WTC11 (cell line): ENCODE measurements around the gene NFKB1. TPM values are rescaled to one million over a fixed set of nuclear protein-coding genes. Genes with fewer than 3 reads are reported as not detected.

Experiments used
- ATAC-seq: fragments of 200-7000 bp; cut with Tn5 transposase; 2 replicates; pipeline ENCODE4 v1.10.0; 2021; ENCODE audit warnings: mild to moderate bottlenecking, moderate library complexity
- CTCF ChIA-PET: fragments of 300-600 bp; sonication (Branson Sonifier 250); formaldehyde crosslinking; loops from one replicate; lab custom pipeline; 2021; ENCODE audit warnings: antibody characterized with exemption; lab: Charles Lee
- POLR2A ChIA-PET: fragments of 350-600 bp; sonication (Branson Sonifier 250); formaldehyde crosslinking; loops from one replicate; lab custom pipeline; 2021; ENCODE audit warnings: antibody characterized with exemption; lab: Charles Lee
- DNase-seq: peaks from one replicate; pipeline ENCODE4 v3.0.0; 2021; ENCODE audit warnings: low spot score
- H3K27ac Mint-ChIP-seq: 2 replicates; pipeline ENCODE4 v1.8.0; 2021; ENCODE audit warnings: mixed read lengths
- H3K27me3 Mint-ChIP-seq: 2 replicates; pipeline ENCODE4 v1.8.0; 2021; ENCODE audit warnings: low read depth, mild to moderate bottlenecking, moderate library complexity, mixed read lengths
- H3K36me3 Mint-ChIP-seq: 2 replicates; pipeline ENCODE4 v1.8.0; 2021; ENCODE audit warnings: mixed read lengths
- H3K4me1 Mint-ChIP-seq: 2 replicates; pipeline ENCODE4 v1.8.0; 2022; ENCODE audit warnings: mixed read lengths
- H3K4me3 Mint-ChIP-seq: 2 replicates; pipeline ENCODE4 v1.8.0; 2021; ENCODE audit warnings: mild to moderate bottlenecking, moderate library complexity, mixed read lengths
- H3K9me3 Mint-ChIP-seq: 2 replicates; pipeline ENCODE4 v1.8.0; 2021; ENCODE audit warnings: mixed read lengths
- CBFB ChIP-seq: sonication (generic); formaldehyde crosslinking; IDR thresholded peaks from 2 replicates; pipeline ENCODE4 v1.8.1; 2022; ENCODE audit warnings: mild to moderate bottlenecking, low read depth, missing genetic modification reagents
- ELF4 ChIP-seq: sonication (generic); formaldehyde crosslinking; IDR thresholded peaks from 2 replicates; pipeline ENCODE4 v1.8.1; 2022; ENCODE audit warnings: low read depth, mild to moderate bottlenecking, moderate library complexity, missing genetic modification reagents
- ESRRA ChIP-seq: sonication (generic); formaldehyde crosslinking; IDR thresholded peaks from 2 replicates; pipeline ENCODE4 v1.8.1; 2022; ENCODE audit warnings: mild to moderate bottlenecking, missing genetic modification reagents, borderline replicate concordance
- FOXJ3 ChIP-seq: sonication (generic); formaldehyde crosslinking; IDR thresholded peaks from 2 replicates; pipeline ENCODE4 v1.9.0; 2021; ENCODE audit warnings: missing genetic modification reagents, mild to moderate bottlenecking, borderline replicate concordance
- NFATC4 ChIP-seq: fragments of 250-450 bp; sonication (Bioruptor Pico); IDR thresholded peaks from 2 replicates; pipeline ENCODE4 v1.9.0; 2021; ENCODE audit warnings: mild to moderate bottlenecking
- NR1H2 ChIP-seq: sonication (generic); formaldehyde crosslinking; IDR thresholded peaks from 2 replicates; pipeline ENCODE4 v1.9.0; 2021; ENCODE audit warnings: mild to moderate bottlenecking, moderate library complexity, missing genetic modification reagents
- NR3C1 ChIP-seq: sonication (generic); formaldehyde crosslinking; conservative IDR thresholded peaks from 2 replicates; pipeline ENCODE4 v1.8.1; 2023; ENCODE audit warnings: low read depth, mild to moderate bottlenecking, missing genetic modification reagents
- PRRX2 ChIP-seq: fragments of 250-450 bp; sonication (Bioruptor Pico); IDR thresholded peaks from 2 replicates; pipeline ENCODE4 v1.8.0; 2021; ENCODE audit warnings: mild to moderate bottlenecking
- RELA ChIP-seq: sonication (generic); formaldehyde crosslinking; IDR thresholded peaks from 2 replicates; pipeline ENCODE4 v1.8.1; 2022; ENCODE audit warnings: missing genetic modification reagents, mild to moderate bottlenecking, borderline replicate concordance
- SMAD4 ChIP-seq: sonication (generic); formaldehyde crosslinking; IDR thresholded peaks from 2 replicates; pipeline ENCODE4 v1.8.0; 2022; ENCODE audit warnings: mild to moderate bottlenecking, missing genetic modification reagents
- SOX15 ChIP-seq: fragments of 250-450 bp; sonication (Bioruptor Pico); IDR thresholded peaks from 2 replicates; pipeline ENCODE4 v1.9.0; 2021; ENCODE audit warnings: mild to moderate bottlenecking
- SP1 ChIP-seq: sonication (generic); formaldehyde crosslinking; conservative IDR thresholded peaks from 2 replicates; pipeline ENCODE4 v1.8.1; 2022; ENCODE audit warnings: missing genetic modification reagents
- TCF7 ChIP-seq: sonication (generic); formaldehyde crosslinking; IDR thresholded peaks from 2 replicates; pipeline ENCODE4 v1.8.0; 2022; ENCODE audit warnings: mild to moderate bottlenecking, low read depth, missing genetic modification reagents, moderate library complexity
- TEAD1 ChIP-seq: sonication (generic); formaldehyde crosslinking; IDR thresholded peaks from 2 replicates; pipeline ENCODE4 v1.8.0; 2022; ENCODE audit warnings: mild to moderate bottlenecking, missing genetic modification reagents
- TP53 ChIP-seq: sonication (generic); formaldehyde crosslinking; IDR thresholded peaks from 2 replicates; pipeline ENCODE4 v1.8.1; 2023; ENCODE audit warnings: mild to moderate bottlenecking, missing genetic modification reagents
- ZNF138 ChIP-seq: sonication (generic); formaldehyde crosslinking; conservative IDR thresholded peaks from 2 replicates; pipeline ENCODE4 v1.8.1; 2022; ENCODE audit warnings: mild to moderate bottlenecking, moderate library complexity, missing genetic modification reagents
- ZNF232 ChIP-seq: sonication (generic); formaldehyde crosslinking; IDR thresholded peaks from 2 replicates; pipeline ENCODE4 v1.8.0; 2022; ENCODE audit warnings: mild to moderate bottlenecking, missing genetic modification reagents
- ZNF263 ChIP-seq: sonication (generic); formaldehyde crosslinking; IDR thresholded peaks from 2 replicates; pipeline ENCODE4 v1.8.1; 2022; ENCODE audit warnings: low read depth, mild to moderate bottlenecking, moderate library complexity, missing genetic modification reagents
- ZNF317 ChIP-seq: sonication (generic); formaldehyde crosslinking; IDR thresholded peaks from 2 replicates; pipeline ENCODE4 v1.8.1; 2023; ENCODE audit warnings: low read depth, mild to moderate bottlenecking, moderate library complexity, missing genetic modification reagents, borderline replicate concordance
- ZNF396 ChIP-seq: fragments of 250-450 bp; sonication (Bioruptor Pico); IDR thresholded peaks from 2 replicates; pipeline ENCODE4 v1.8.0; 2021; ENCODE audit warnings: mild to moderate bottlenecking, moderate library complexity, borderline replicate concordance
- ZNF416 ChIP-seq: fragments of 250-450 bp; sonication (Bioruptor Pico); IDR thresholded peaks from 2 replicates; pipeline ENCODE4 v1.9.0; 2021; ENCODE audit warnings: mild to moderate bottlenecking, inconsistent platforms
- total RNA-seq: library from RNA; stranded (reverse); gene quantifications from 3 replicates; pipeline ENCODE4 v1.2.3, GENCODE V29; 2021
- TF ChIP-seq, protein P1 (sequence below): fragments of 250-450 bp; sonication (Bioruptor Pico); IDR thresholded peaks from 2 replicates; pipeline ENCODE4 v1.9.0; 2021; ENCODE audit warnings: mild to moderate bottlenecking, borderline replicate concordance
- TF ChIP-seq, protein P2 (sequence below): sonication (generic); formaldehyde crosslinking; conservative IDR thresholded peaks from 2 replicates; pipeline ENCODE4 v1.8.1; 2022; ENCODE audit warnings: mild to moderate bottlenecking, missing genetic modification reagents
- TF ChIP-seq, protein P3 (sequence below): sonication (generic); formaldehyde crosslinking; IDR thresholded peaks from 2 replicates; pipeline ENCODE4 v1.8.1; 2023; ENCODE audit warnings: mild to moderate bottlenecking, moderate library complexity, missing genetic modification reagents

The NFKB1 gene
- total RNA-seq, 1 experiment from 2014 or later, result 5.6 TPM

- TF ChIP-seq, protein P1, sequence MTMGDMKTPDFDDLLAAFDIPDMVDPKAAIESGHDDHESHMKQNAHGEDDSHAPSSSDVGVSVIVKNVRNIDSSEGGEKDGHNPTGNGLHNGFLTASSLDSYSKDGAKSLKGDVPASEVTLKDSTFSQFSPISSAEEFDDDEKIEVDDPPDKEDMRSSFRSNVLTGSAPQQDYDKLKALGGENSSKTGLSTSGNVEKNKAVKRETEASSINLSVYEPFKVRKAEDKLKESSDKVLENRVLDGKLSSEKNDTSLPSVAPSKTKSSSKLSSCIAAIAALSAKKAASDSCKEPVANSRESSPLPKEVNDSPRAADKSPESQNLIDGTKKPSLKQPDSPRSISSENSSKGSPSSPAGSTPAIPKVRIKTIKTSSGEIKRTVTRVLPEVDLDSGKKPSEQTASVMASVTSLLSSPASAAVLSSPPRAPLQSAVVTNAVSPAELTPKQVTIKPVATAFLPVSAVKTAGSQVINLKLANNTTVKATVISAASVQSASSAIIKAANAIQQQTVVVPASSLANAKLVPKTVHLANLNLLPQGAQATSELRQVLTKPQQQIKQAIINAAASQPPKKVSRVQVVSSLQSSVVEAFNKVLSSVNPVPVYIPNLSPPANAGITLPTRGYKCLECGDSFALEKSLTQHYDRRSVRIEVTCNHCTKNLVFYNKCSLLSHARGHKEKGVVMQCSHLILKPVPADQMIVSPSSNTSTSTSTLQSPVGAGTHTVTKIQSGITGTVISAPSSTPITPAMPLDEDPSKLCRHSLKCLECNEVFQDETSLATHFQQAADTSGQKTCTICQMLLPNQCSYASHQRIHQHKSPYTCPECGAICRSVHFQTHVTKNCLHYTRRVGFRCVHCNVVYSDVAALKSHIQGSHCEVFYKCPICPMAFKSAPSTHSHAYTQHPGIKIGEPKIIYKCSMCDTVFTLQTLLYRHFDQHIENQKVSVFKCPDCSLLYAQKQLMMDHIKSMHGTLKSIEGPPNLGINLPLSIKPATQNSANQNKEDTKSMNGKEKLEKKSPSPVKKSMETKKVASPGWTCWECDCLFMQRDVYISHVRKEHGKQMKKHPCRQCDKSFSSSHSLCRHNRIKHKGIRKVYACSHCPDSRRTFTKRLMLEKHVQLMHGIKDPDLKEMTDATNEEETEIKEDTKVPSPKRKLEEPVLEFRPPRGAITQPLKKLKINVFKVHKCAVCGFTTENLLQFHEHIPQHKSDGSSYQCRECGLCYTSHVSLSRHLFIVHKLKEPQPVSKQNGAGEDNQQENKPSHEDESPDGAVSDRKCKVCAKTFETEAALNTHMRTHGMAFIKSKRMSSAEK (CRISPR knock-in tag), result no peak
- no peak for TF ChIP-seq RELA (CRISPR knock-in tag)
- no peak for TF ChIP-seq SP1
- no peak for TF ChIP-seq SOX15 (CRISPR knock-in tag)
- no peak for TF ChIP-seq ZNF263 (CRISPR knock-in tag)
- TF ChIP-seq NR1H2, result no peak
- no peak for TF ChIP-seq ZNF232 (CRISPR knock-in tag)
- no peak for TF ChIP-seq TEAD1 (CRISPR knock-in tag)
- no peak for TF ChIP-seq ZNF317 (CRISPR knock-in tag)
- no peak for TF ChIP-seq ZNF416 (CRISPR knock-in tag)
- no peak for TF ChIP-seq ESRRA (CRISPR knock-in tag)
- TF ChIP-seq, protein P2, sequence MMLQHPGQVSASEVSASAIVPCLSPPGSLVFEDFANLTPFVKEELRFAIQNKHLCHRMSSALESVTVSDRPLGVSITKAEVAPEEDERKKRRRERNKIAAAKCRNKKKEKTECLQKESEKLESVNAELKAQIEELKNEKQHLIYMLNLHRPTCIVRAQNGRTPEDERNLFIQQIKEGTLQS (CRISPR knock-in tag), result no peak
- TF ChIP-seq PRRX2, result no peak
- no peak for TF ChIP-seq ZNF138 (CRISPR knock-in tag)
- no peak for TF ChIP-seq NFATC4
- no peak for TF ChIP-seq ZNF396 (CRISPR knock-in tag)
- TF ChIP-seq NR3C1 (CRISPR knock-in tag), result no peak
- no peak for TF ChIP-seq TCF7
- no peak overlapping the region for H3K4me3 Mint-ChIP-seq
- H3K36me3 Mint-ChIP-seq, result no peaks in the 10 kb centered on the region
- no peak overlapping the region for H3K27ac Mint-ChIP-seq
- H3K27me3 Mint-ChIP-seq, result no peaks in the 10 kb centered on the region
- H3K4me1 Mint-ChIP-seq, result peaks cover 13% of the 10 kb centered on the region
- CTCF ChIA-PET, result interaction anchor here (1.3 kb wide), 1 partner anchor 10 kb away, joined by 3 read pairs; no protein-coding TSS in a partner anchor
- H3K9me3 Mint-ChIP-seq, result no peaks in the 10 kb centered on the region
- no peak for DNase-seq
- ATAC-seq, result no peak
- POLR2A ChIA-PET, result no interaction called here
Observed at GRCh38 chr4:102531462-102531861, 30.3 kb downstream of the NFKB1 start.

DNA sequence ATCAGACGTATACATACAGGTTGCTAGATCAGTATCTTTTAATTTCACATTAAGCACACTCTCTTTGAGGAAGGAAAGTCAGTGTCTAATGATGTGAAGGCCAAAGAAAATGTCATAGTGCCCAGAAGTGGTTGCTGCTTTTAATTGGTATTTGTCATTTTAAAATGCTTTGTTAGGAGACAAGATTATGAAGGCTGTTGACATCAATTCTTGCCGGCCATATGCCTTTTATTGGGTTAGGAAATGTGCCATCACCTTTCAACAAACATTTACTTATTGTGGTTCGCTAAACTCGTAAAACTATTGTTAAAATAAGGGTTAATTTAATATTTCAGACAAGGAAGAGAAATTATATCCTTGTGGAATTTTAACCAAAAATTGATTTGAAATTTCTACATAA, 32.2 kb downstream of the NFKB1 start:
- no peaks in the 10 kb centered on the region for H3K9me3 Mint-ChIP-seq
- ChIA-PET CTCF (no interaction called here), POLR2A (no interaction called here)
- TF ChIP-seq CBFB (CRISPR knock-in tag) (no peak), ZNF263 (CRISPR knock-in tag) (no peak), TP53 (no peak), FOXJ3 (CRISPR knock-in tag) (no peak), ELF4 (no peak), SMAD4 (CRISPR knock-in tag) (no peak)
- TF ChIP-seq, protein P3, sequence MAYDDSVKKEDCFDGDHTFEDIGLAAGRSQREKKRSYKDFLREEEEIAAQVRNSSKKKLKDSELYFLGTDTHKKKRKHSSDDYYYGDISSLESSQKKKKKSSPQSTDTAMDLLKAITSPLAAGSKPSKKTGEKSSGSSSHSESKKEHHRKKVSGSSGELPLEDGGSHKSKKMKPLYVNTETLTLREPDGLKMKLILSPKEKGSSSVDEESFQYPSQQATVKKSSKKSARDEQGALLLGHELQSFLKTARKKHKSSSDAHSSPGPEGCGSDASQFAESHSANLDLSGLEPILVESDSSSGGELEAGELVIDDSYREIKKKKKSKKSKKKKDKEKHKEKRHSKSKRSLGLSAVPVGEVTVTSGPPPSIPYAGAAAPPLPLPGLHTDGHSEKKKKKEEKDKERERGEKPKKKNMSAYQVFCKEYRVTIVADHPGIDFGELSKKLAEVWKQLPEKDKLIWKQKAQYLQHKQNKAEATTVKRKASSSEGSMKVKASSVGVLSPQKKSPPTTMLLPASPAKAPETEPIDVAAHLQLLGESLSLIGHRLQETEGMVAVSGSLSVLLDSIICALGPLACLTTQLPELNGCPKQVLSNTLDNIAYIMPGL (CRISPR knock-in tag), result no peak
- no peak overlapping the region for H3K27ac Mint-ChIP-seq
- H3K27me3 Mint-ChIP-seq, result no peaks in the 10 kb centered on the region
- DNase-seq (no peak), ATAC-seq (no peak)
- no peak overlapping the region for H3K4me3 Mint-ChIP-seq
- H3K4me1 Mint-ChIP-seq, result peaks cover 7% of the 10 kb centered on the region
- no peaks in the 10 kb centered on the region for H3K36me3 Mint-ChIP-seq
